Transverse colon (tissue), 4 donors: Measurements from ENCODE around the gene ZBTB20. TPM values are rescaled to one million over a fixed set of nuclear protein-coding genes. Genes with fewer than 3 reads are reported as not detected.

ENCODE experiments used
- DNase-seq: peaks from one replicate; pipeline ENCODE4 v3.0.0-alpha.2; 2019
- H3K27ac ChIP-seq, 4 donors: fragments of 200-600 bp; sonication (generic); 2 replicates each; pipeline ENCODE4 v1.5.1; 2016 to 2018; ENCODE audit warnings: inconsistent platforms in 4 of 4
- H3K27me3 ChIP-seq: fragments of 200-600 bp; sonication (generic); 2 replicates; pipeline ENCODE4 v1.5.1; 2017; ENCODE audit warnings: inconsistent platforms
- H3K36me3 ChIP-seq, 4 donors: fragments of 200-600 bp; sonication (generic); 2 replicates each; pipeline ENCODE4 v1.5.1; 2017 to 2019; ENCODE audit warnings: inconsistent platforms in 4 of 4
- H3K4me1 ChIP-seq, 4 donors: fragments of 200-600 bp; sonication (generic); 2 replicates each; pipeline ENCODE4 v1.5.1; 2017 to 2020; ENCODE audit warnings: inconsistent platforms in 4 of 4
- H3K4me3 ChIP-seq, 4 donors: fragments of 200-600 bp; sonication (generic); 1 replicate in 1 of 4; 2 replicates in 3 of 4; pipeline versions ENCODE4 v1.5.1 to v1.6.1; 2017 to 2019; ENCODE audit warnings: inconsistent platforms in 4 of 4
- H3K9me3 ChIP-seq, 2 donors: fragments of 200-600 bp; sonication (generic); 2 replicates each; pipeline ENCODE4 v1.5.1; 2017 to 2019; ENCODE audit warnings: inconsistent platforms in 2 of 2
- EP300 ChIP-seq: sonication (generic); formaldehyde crosslinking; IDR thresholded peaks from one replicate; pipeline ENCODE4 v1.6.1; 2017; ENCODE audit warnings: antibody characterized with exemption, low read depth
- POLR2A ChIP-seq: fragments of 450-650 bp; IDR thresholded peaks from one replicate; pipeline ENCODE4 v1.6.1; 2016; ENCODE audit warnings: antibody characterized with exemption, mild to moderate bottlenecking, moderate library complexity
- POLR2AphosphoS5 ChIP-seq, 3 donors: sonication (generic); formaldehyde crosslinking; IDR thresholded peaks; one replicate each; pipeline ENCODE4 v1.6.1; 2016; ENCODE audit warnings: antibody characterized with exemption in 3 of 3
- WGBS, 2 donors: methylation state at CpG; one replicate each; pipeline ENCODE4 v1.1.5; 2018; ENCODE audit warnings: low coverage in 1 of 2; 5-methylcytosine and 5-hydroxymethylcytosine counted together
- in situ Hi-C, 4 donors: fragments of 200-750 bp; cut with MboI; loops; one replicate each; pipeline versions ENCODE4 v1.15.0 to v1.15.1; 2017; ENCODE audit warnings: low sequenced_read_pairs in 3 of 4, low pct_ligation_motif_present in 1 of 4, low pct_unique_long_range_greater_than_20kb in 1 of 4
- intact Hi-C: fragments of 100-400 bp; cut with DNase I; formaldehyde crosslinking; loops from one replicate; pipeline ENCODE4 v1.15.1; 2023; ENCODE audit warnings: low total_unique reads
- total RNA-seq, 4 donors: library from RNA; depleted of rRNA; stranded (reverse); fragments of >200 nt; gene quantifications; one replicate each; pipeline ENCODE4 v1.1.0, GENCODE V29; 2016
- TF ChIP-seq, protein P1 (sequence below), 5 experiments: fragments of 200-600 bp in 3 of 5; fragments of 450-650 bp in 2 of 5; sonication (generic) in 3 of 5; IDR thresholded peaks; 1 replicate in 2 of 5; 2 replicates in 3 of 5; pipeline ENCODE4 v1.5.1; 2016 to 2017; ENCODE audit warnings: antibody characterized with exemption in 5 of 5, inconsistent platforms in 3 of 5, mild to moderate bottlenecking in 2 of 5, moderate library complexity in 1 of 5

Gene ZBTB20
- total RNA-seq, 4 donors from 2014 or later, result 44.6 to 50.5 (median 46.4) TPM

DNA sequence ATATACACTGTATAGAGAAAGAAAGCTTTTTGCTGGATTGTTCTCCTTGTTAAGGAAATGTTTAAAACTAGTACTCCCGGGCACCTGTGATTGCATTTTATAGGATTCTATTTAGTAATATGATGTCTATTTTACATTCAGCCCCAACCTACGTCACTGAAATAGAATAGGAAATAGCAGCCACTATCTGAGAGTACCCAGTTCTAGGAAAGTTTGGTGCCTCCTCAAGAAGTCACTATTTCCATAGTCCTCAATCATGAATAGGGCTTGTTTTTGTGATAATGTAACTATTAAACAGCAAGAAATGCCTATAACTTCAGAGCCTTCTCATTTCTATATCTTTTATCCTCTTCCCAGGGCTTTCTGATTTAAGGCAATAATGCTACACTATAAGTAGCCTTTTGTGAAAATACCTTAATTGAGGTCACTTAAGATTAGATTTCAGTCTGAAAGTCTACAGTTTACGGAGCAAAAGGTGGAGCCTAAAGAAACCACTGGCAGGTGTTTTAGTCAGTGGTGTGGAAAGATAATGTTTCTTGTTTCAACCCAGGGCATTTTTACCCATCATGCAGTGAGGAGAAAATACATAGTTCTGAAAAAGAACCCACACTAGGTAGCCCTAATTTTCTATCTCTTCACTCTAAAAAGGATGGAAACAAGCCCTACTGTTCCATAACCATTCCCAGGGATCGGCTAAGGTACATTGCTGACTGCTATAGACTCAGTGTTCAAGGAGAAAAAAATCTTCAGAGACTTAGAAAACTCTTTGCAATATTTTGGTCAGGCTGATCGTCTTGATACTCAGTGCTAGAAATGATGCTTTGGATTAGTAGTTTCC is 814.5 kb downstream of the ZBTB20 start:
- Histone ChIP-seq H3K27me3 (no peaks in the 10 kb centered on the region), H3K27ac (no peak overlapping the region), H3K4me3 (no peak overlapping the region), H3K9me3 (no peaks in the 10 kb centered on the region), H3K4me1 (no peaks in the 10 kb centered on the region), H3K36me3 (no peaks in the 10 kb centered on the region)
- WGBS, 2 donors, result 76 to 82% methylated on average over 3 to 5 of the region's 5 CpGs
- DNase-seq, result no peak
- intact Hi-C loops (no loop called here), in situ Hi-C loops (no loop called here)
- no peak for TF ChIP-seq POLR2A
- no peak for TF ChIP-seq POLR2AphosphoS5 (IDR thresholded peaks at IDR 0.05)
- TF ChIP-seq EP300, result no peak
- TF ChIP-seq, protein P1, sequence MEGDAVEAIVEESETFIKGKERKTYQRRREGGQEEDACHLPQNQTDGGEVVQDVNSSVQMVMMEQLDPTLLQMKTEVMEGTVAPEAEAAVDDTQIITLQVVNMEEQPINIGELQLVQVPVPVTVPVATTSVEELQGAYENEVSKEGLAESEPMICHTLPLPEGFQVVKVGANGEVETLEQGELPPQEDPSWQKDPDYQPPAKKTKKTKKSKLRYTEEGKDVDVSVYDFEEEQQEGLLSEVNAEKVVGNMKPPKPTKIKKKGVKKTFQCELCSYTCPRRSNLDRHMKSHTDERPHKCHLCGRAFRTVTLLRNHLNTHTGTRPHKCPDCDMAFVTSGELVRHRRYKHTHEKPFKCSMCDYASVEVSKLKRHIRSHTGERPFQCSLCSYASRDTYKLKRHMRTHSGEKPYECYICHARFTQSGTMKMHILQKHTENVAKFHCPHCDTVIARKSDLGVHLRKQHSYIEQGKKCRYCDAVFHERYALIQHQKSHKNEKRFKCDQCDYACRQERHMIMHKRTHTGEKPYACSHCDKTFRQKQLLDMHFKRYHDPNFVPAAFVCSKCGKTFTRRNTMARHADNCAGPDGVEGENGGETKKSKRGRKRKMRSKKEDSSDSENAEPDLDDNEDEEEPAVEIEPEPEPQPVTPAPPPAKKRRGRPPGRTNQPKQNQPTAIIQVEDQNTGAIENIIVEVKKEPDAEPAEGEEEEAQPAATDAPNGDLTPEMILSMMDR (IDR thresholded peaks at IDR 0.05), result no peak

DNA sequence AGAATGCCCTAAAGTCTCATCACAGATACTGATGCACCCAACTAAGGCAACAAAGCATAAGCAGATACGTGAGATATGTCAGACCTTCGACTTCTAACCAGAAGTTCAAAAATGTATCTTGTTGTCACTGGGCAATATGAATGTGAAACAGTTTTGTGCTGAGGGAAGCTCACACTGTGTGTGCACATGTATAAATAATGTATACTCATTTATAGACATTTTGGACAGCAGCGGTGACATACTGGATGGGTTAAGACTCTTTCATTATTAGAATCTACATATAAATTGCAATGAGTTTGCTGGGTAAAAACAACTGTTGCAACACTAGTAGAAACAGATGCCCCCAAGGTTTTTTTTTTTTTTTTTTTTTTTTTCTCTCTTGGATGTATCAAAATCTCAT is 815.4 kb downstream of the ZBTB20 start:
- TF ChIP-seq, protein P1 (IDR thresholded peaks at IDR 0.05), result no peak
- no peak for TF ChIP-seq POLR2A
- TF ChIP-seq EP300, result no peak
- no peak for TF ChIP-seq POLR2AphosphoS5 (IDR thresholded peaks at IDR 0.05)
- no peaks in the 10 kb centered on the region for H3K36me3 ChIP-seq
- 85 to 100% methylated on average over 3 of the region's 3 CpGs for WGBS, 2 donors
- no peak for DNase-seq
- H3K4me3 ChIP-seq, result no peak overlapping the region
- H3K27me3 ChIP-seq, result no peaks in the 10 kb centered on the region
- H3K27ac ChIP-seq, result no peak overlapping the region
- no peaks in the 10 kb centered on the region for H3K4me1 ChIP-seq
- in situ Hi-C loops (no loop called here), intact Hi-C loops (no loop called here)
- no peaks in the 10 kb centered on the region for H3K9me3 ChIP-seq

DNA sequence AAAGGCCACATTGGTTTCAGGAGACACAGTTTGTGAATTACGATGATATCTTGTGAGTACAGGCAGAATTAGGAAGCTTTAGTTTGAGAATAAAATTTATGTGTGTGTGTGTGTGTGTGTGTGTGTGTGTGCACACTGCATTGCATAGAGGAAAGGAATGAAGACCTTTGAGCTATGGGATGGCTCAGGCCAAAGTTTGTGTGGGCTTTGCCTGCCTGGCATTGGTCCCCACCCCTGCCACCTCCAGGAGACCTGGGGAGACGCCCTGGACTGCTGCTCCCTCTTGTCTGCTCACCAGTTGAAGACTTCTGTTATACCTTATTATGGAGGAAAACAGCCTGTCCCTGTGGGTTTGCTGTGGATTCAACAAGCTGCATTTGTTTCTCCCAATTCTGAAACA is 816.1 kb downstream of the ZBTB20 start:
- in situ Hi-C loops, result no loop called here

DNA sequence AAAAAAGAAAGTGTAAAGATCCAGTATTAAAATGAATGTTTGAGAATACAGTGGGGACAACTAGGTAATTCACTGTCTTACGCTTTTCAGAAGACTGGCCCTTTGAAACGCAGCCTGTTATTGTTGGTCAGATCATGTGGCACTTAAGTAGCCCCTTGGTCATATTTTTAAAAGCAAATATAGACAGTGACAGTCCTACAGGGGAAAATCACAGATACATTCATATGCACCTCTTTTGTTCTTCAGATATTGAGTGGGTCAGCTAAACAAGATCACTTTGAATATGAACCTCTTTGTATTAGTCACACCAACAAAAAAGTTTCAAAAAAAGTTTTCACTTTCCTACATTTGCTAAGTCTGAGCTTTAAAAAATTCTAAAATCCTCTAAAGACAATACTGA is 817.3 kb downstream of the ZBTB20 start:
- TF ChIP-seq EP300 (no peak), POLR2AphosphoS5 (IDR thresholded peaks at IDR 0.05) (no peak), POLR2A (no peak)
- TF ChIP-seq, protein P1 (IDR thresholded peaks at IDR 0.05), result no peak
- Histone ChIP-seq H3K9me3 (no peaks in the 10 kb centered on the region), H3K4me3 (no peak overlapping the region), H3K36me3 (no peaks in the 10 kb centered on the region), H3K27ac (no peak overlapping the region), H3K27me3 (no peaks in the 10 kb centered on the region), H3K4me1 (no peaks in the 10 kb centered on the region)
- 95 to 97% methylated on average over 2 of the region's 2 CpGs for WGBS, 2 donors
- in situ Hi-C loops (no loop called here), intact Hi-C loops (no loop called here)
- DNase-seq, result no peak

More for the DNA sequence above, 816.1 kb downstream of the ZBTB20 start:
- WGBS, 2 donors, result 83% methylated on average over 2 of the region's 2 CpGs; no CpG with 5 or more reads in 1 of the 2 donors
- TF ChIP-seq POLR2A, result no peak
- TF ChIP-seq, protein P1 (IDR thresholded peaks at IDR 0.05), result no peak
- TF ChIP-seq EP300, result no peak
- no peak for TF ChIP-seq POLR2AphosphoS5 (IDR thresholded peaks at IDR 0.05)
- no peaks in the 10 kb centered on the region for H3K36me3 ChIP-seq
- no peaks in the 10 kb centered on the region for H3K27me3 ChIP-seq
- DNase-seq, result no peak
- no peak overlapping the region for H3K4me3 ChIP-seq
- H3K27ac ChIP-seq, result no peak overlapping the region
- H3K9me3 ChIP-seq, result no peaks in the 10 kb centered on the region
- H3K4me1 ChIP-seq, result no peaks in the 10 kb centered on the region
- intact Hi-C loops, result no loop called here
